ENCODE measurements around the gene MAB21L3.

- TF ChIP-seq CTCF (IDR thresholded peaks at IDR 0.05; ENCODE audit: insufficient read depth, low read length, poor library complexity, severe bottlenecking) (no peak), EZH2phosphoT487 (conservative IDR thresholded peaks at IDR 0.05; ENCODE audit: low read length) (no peak)
These were observed 71.0 kb downstream of the MAB21L3 start for GRCh38 chr1:116182019-116182714.

Data from SU-DHL-6 (cell line).